ENCODE results near the gene JAKMIP1. TPM values are rescaled to one million over a fixed set of nuclear protein-coding genes. Genes with fewer than 3 reads are reported as not detected.

The JAKMIP1 gene
- total RNA-seq, 1 donor, result not detected

DNA sequence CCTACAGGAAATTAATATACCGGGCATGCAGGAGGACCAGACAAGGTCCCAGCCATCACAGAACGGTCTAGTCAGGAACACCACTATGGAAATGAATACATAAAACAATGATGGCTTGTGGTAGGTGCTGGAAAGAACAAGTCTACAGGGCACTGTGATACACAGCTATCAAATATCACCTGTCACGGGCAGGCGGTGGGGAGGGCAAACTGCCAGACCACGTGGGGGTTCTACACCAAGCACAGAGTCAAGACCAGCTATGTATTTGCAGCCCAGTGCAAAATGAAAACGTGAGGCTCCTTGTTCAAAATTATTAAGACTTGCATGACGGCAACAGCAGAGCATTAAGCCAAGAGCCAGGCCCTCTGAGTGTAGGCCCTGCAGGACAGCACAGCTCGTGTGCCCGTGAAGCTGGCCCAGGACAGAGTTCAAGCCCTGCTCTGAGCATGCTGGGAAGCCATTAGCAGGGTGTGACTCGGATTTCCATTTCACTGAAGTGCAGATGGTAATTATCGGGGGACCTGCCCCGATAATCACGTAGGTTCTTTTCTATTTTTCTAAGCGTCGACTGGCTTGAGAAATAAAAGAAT is 83.6 kb downstream of the JAKMIP1 start:
- no peak overlapping the region for H3K4me3 ChIP-seq (ENCODE audit: low read depth, low read length)
- TF ChIP-seq, protein P1, sequence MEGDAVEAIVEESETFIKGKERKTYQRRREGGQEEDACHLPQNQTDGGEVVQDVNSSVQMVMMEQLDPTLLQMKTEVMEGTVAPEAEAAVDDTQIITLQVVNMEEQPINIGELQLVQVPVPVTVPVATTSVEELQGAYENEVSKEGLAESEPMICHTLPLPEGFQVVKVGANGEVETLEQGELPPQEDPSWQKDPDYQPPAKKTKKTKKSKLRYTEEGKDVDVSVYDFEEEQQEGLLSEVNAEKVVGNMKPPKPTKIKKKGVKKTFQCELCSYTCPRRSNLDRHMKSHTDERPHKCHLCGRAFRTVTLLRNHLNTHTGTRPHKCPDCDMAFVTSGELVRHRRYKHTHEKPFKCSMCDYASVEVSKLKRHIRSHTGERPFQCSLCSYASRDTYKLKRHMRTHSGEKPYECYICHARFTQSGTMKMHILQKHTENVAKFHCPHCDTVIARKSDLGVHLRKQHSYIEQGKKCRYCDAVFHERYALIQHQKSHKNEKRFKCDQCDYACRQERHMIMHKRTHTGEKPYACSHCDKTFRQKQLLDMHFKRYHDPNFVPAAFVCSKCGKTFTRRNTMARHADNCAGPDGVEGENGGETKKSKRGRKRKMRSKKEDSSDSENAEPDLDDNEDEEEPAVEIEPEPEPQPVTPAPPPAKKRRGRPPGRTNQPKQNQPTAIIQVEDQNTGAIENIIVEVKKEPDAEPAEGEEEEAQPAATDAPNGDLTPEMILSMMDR (IDR thresholded peaks at IDR 0.05; ENCODE audit: insufficient read depth, low read depth, low read length), result no peak
- DNase-seq (ENCODE audit: low read depth), result no peak

GRCh38 chr4:6115746-6116586 is 84.4 kb downstream of the JAKMIP1 start:
- H3K4me3 ChIP-seq (ENCODE audit: low read depth, low read length), result no peak overlapping the region
- DNase-seq (ENCODE audit: low read depth), result no peak
- TF ChIP-seq, protein P1 (IDR thresholded peaks at IDR 0.05; ENCODE audit: insufficient read depth, low read depth, low read length), result no peak

DNA sequence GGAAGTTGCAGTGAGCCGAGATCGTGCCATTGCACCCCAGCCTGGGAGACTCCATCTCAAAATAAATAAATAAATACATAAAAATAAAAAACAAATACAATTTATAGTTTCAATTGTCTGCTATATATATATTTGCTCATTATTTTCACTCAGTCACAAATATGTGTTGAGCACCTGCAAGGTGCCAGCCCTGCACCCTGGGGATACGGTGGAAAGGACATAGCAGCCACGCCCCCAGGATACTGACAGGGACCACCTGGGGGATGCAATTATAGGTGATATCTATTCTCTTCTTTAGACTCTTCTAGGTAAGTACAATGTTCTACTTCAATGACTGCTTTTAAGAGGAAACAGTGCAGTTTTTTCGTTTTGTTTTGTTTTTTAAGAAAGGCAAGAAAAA is 85.0 kb downstream of the JAKMIP1 start:
- TF ChIP-seq, protein P1 (IDR thresholded peaks at IDR 0.05; ENCODE audit: insufficient read depth, low read depth, low read length), result no peak
- DNase-seq (ENCODE audit: low read depth), result no peak
- no peak overlapping the region for H3K4me3 ChIP-seq (ENCODE audit: low read depth, low read length)

- TF ChIP-seq, protein P1 (IDR thresholded peaks at IDR 0.05; ENCODE audit: insufficient read depth, low read depth, low read length), result no peak
- DNase-seq (ENCODE audit: low read depth), result no peak
- no peak overlapping the region for H3K4me3 ChIP-seq (ENCODE audit: low read depth, low read length)
Measured at GRCh38 chr4:6114601-6115000, 85.7 kb downstream of the JAKMIP1 start.

DNA sequence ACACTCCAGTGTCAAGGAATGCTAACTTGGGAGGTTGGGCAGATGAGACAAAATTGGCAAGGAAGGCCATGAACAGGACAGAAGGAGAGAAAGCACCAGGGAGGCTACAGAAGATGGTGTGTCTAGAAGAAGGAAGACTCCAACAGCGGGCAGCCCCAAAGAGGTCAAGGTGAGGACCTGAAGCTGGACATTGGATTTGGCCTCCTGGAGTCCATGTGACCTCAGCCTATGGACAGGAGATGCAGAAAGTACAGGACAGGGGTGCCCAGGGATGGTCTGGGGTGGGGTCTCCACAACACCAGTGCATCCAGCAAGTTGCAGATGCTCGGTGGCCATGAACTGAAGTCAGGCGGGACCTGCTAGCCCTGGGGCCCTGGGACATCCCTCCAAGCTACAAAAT is 86.2 kb downstream of the JAKMIP1 start:
- TF ChIP-seq, protein P1 (IDR thresholded peaks at IDR 0.05; ENCODE audit: insufficient read depth, low read depth, low read length), result no peak
- DNase-seq (ENCODE audit: low read depth), result no peak
- H3K4me3 ChIP-seq (ENCODE audit: low read depth, low read length), result no peak overlapping the region

- DNase-seq (ENCODE audit: low read depth), result no peak
- TF ChIP-seq, protein P1 (IDR thresholded peaks at IDR 0.05; ENCODE audit: insufficient read depth, low read depth, low read length), result no peak
- H3K4me3 ChIP-seq (ENCODE audit: low read depth, low read length), result no peak overlapping the region
Measured at GRCh38 chr4:6113641-6114040, 86.7 kb downstream of the JAKMIP1 start.
